Measurements from ENCODE around the gene ELL2.
"Not testable (repeated sequence)": the region's sequence is repeated elsewhere in the genome, so short reads cannot be mapped to it uniquely, and the experiment has no call there.

The ELL2 gene

DNA sequence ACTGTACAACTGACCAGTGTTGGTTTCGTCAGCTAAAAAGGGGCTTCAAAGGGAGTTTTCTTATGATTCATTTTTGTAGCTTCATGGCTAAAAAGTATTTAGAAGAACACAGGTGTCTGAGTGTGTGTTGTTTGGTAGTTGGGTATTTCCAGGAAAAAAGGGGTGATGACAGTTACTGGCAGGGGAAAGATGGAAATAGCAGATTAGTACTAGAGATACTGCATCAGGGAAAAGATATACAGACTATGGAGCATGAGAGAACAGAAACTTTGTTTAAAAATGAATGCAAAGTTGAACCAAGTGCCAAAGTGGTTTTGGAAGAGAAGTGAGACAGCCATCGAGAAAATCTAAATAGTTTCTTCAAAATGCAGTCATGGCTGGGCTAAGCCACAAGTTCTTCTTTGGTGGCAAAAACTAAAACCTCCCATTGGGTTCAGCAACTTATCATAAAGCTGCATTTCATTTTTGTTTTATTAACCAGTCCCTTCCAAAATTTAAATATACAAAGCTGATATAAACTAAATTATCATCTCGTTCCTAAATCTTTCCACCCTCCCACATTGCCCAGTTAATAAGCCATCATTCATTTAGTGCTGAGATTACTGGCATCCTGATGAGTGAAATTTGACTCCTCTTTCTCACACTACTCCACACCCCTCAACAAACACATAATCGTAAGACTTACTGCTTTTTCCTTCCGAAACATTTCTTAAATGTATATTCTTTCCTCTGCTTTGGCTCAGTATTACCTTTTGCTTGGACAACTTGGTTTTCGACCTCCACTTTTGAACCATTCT lies 33.5 kb downstream of the ELL2 start:
- no peak for DNase-seq

DNA sequence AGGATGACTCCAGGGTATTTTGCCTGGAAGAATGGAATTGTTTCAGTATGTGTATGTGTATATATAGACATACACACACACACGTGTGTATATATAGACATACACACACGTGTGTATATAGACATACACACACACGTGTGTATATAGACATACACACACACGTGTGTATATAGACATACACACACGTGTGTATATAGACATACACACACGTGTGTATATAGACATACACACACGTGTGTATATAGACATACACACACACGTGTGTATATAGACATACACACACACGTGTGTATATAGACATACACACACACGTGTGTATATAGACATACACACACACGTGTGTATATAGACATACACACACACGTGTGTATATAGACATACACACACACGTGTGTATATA lies 34.4 kb downstream of the ELL2 start:
- not testable (repeated sequence) for DNase-seq

DNA sequence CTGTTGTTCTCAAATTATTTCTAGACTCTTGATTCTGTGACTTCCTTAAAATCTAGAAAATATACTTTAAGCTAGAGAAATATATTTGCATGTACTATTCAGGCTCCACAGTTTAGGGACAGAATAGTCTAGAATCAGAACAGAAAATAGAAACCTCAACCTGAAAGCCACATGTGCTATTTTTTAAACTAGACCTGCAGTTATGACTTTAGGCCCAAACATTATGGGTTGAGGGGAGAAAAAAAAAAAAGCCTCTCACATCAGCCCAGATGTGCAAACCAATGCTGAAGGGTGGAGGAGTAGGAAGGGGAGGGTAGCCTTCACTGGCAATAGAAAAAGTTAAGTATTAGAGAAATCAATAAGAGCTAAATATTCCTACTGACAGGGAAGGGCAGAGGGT lies 35.7 kb downstream of the ELL2 start:
- no peak for DNase-seq

DNA sequence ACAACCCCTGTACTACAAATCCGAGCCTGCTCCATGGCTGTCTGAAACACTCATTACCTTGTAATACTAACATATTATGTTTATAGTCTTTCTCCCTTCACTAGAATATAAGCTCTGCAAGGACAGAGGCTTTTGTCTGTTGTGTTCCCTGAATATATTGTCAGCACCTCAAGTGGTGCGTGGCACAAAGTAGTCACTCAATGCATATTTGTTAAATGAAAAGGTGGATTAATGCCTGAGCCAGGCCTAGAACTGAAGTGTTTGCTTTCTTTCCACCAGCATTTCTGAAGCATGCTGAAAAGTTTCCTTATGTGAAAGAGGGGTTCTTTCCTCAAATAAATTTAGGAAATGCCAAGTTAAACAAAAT lies 36.3 kb downstream of the ELL2 start:
- DNase-seq: no peak

DNA sequence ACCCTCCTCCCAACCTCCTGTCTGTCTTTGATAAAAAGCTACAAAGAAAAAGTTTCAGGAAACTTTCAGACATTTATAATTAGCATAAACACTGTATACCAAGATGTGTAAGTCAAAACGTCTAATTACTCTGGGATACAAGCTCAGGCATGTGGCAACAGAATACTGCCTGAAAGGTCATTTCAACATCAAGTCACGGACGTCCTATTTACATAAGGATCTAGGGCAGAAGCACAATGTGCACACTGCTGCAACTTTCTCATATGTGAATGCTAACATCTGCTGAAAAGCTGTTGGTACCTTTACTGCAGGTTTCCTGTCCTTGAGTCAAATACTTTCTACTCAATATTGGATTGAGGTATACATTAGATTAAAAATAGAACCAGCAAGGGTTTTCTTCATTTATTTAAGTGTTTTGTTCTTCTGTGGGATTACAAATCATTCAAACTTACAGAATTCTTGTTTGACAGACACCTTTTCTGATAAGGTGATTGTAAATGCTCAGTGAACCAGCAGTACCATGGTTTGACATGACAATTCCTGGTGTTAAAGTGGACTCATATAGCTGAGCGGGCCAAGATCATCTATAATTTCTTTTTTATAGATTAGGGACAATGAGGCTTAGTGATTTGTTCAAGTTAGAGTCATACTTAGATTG lies 36.8 kb downstream of the ELL2 start:
- DNase-seq: no peak

DNA sequence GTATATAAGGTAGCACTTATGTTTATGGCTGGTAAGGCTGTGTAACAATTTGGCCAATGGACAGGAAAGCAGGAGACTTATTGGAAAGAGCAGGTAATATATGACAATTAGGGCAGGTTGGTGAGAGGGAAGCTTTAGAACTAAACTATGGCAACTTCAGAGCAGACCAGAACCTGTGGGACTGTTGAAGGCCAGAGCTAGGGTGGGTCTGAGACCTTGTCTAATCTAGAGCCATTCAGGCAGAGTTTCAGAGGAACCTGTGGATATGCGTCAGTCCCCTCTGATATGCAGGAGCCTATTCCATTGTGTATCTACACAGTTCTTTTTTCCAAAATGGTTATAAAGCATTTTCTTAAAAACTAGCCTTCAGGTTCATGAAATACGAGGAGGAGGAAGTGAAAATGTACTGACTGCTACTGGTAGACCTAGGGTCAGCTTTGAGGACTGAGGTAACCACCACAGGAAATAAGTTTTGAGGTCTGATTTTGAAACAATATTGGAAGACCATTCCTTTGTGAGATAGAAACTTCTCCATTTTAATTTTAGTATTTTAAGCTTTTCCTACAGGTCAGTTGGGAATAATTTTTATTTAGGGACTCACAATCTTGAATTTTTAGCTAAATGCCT lies 37.6 kb downstream of the ELL2 start:
- DNase-seq: no peak

DNA sequence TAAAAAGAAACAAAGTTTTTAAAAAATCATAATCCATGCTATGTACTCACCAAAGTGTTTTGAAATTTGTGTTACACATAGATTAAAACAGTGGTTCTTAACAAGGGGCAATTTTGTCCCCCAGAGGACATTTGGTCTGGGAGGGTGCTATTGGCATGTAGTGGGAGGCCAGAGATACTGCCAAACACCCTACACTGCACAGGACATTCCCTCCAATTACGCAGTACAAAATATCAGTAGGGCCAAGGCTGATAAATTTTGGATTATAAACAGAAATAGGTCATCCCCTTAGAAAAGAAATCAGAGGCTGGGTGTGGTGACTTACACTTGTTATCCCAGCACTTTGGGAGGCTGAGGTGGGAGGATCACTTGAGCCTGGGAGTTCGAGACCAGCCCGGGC lies 38.9 kb downstream of the ELL2 start:
- no peak for DNase-seq

DNA sequence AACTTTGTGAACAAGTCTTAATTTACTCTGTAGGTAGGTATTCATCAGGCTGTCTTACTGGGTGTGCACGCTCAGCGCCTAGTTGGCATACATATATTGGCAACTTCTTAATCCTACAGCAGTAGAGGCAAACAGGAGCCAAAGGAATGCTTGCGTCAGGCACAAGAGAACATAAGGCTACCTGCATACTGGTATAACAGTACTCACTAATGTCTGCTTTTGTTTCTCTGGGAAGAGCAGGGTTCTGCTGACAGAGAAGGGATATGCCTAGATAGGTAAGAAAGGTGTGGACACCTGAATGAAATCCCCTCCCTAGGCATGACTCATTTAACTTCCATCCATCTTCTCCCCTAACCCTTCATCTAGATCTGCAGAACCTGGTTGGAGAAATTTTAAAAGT lies 40.1 kb downstream of the ELL2 start:
- DNase-seq: no peak

DNA sequence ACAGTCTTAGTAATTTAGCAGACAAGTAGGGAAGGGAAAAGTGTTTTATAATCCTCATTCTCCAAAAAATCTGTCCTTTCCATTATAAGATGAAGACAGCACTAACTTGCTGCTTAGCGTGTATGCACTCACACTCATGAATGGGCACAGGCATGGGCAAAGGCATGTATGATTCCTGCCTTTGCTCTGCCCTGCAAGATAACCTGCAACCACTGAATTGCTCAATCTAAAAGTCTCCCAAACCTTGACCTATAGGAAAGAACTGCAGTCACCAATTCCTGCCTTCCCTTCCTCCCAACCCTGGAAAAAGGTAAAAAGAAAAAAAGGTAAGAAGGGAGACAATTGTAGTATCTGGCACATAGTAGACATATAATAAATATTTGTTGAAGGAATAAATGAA lies 40.8 kb downstream of the ELL2 start:
- DNase-seq: no peak

DNA sequence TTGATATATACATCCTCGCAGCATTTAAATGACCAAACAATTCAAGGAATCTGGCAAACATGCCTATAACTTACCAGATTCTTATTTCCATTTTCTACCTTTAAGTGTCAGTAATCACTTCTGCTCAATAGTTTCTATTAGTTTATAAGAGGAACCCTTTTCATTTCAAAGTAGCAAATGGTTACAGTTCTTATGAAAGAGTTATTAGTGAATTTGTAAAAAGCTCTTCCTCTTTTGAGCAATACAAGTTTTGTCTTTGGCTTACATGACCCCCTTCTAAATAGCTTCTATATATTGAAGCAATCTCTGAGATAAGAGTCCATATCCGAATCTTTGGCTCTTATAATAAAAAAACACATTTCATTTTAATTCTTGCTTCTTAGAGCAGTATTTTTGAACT lies 42.0 kb downstream of the ELL2 start:
- DNase-seq: no peak

DNA sequence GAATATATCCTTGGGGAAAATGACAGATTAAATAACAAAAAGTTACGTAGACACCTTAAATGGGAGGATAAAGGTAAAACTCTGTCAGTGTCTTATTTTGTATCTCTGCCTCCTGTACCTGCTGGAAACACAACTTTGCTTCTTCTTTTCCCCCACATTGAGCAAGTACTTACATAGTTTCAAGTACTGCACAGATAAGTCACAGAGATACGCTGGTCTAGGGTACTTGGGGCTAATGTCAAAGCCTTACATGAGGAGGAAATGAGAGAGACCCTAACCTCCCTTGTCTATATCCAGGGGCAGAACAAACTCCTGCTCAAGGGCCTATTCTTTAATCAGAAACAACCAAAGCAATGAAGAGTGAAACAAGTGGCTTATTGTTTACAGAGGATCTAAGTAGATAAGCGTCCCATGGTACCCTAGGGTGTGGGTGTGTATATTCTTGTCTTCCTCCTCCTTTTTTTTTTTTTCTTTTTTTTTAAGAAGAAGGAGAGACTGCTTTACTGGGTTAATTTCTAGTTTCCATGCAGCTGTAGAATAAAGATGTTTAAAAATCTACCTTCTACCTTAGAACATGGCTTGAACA lies 43.1 kb downstream of the ELL2 start:
- no peak for DNase-seq

DNA sequence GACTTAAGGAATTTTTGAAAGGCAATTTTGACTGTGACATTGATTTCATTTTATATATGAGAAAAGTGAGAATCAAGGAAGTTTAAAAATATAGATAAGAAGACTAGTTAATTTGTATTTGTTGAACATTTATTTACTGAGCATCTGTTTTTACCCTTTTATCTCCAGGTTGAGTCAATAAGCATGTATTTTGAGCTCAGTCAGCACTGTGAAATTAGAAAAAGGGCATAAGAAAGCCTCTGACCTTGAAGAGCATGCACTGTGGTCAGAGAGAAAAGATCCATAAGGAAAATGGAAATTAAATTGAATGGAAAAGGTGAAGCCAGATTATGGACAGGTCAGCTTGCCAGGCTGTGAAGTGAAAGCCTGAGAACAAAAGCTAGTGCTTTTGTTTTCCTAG lies 44.4 kb downstream of the ELL2 start:
- DNase-seq: no peak

DNA sequence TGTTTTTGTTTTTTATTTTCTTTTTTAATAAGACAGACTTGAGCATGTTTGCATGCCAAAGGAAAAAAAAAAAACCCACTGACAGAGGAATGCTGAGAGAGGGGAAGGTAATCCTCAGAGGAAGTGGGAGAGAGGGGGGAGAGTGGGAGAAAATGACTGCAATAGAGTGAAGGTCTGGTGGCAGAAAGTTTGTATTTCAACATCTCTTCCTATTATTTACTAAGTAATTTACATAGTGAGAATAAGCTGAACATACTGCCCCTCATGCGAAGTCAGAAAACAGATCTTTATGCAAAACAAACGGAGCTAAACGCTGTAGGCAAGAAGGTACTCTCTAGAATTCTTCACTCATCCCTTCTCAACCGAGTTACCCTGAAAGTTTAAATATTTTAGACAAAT lies 45.0 kb downstream of the ELL2 start:
- DNase-seq: no peak

DNA sequence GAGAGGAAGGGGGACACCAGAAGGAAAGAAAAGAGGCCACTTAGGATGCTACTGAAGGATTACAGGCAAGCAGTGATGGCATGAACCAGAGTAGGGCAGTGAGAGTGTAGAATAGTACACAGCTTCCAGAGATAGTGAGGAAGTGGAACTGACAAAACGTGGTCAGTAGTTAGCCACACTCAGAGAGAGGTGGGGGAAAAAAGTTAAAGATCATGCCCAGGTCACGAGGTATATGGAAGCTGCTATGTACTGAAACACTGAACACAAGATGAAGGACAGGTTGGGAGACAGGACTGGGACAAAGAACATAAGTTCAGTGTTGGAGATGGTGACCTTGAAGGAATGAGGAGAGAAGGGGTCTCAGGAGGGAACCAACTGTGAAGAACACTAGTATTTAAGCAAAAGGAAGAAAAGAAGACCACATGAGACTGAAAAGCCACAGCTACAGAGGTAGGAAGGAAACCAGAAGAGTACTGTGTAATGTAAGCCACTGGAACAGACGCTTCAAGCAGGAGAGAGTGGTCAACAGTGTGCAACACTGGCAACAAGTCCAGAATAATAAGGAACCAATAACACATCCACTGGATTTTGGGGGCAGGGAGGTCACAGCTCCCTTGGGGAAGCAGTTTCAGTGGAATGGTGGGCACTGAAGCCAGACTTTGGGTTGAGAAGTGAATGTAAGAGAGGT lies 45.5 kb downstream of the ELL2 start:
- no peak for DNase-seq

DNA sequence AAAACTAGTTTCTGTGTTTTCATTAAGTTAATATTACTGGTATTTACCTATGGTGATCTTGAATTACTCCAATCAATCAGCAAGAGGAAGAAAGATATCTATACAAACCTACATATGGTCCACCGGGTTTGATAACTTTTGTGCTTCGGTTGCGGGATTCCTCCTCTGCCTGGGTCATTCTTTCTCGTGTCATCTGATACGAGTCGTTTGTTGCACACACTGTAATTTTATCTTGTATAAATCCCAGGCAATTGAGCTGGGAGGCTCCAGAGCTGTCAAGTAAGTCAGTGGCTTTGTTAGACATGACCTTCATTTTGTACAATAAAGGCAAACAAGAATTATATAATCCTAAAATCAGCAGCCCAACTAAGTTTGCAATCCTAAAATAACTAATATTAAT lies 48.0 kb downstream of the ELL2 start:
- no peak for DNase-seq

DNA sequence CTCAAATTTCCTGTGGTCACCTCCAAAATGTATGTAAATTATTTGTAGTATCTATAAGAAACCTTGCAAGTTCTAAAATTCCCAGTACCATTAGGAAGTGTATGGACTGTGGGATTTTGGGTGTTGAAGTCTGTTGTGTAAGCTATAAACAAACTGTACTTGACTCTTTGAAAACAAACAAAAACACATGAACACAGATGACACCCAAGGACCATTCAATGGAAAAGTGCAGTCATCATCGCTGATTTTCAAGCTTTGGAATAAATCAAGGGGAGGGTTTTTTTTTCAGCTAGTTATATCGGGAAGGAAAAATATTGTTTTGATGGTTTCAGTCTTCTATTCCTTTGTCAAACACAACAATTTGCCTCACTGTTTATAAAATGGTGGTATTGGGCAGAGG lies 49.6 kb downstream of the ELL2 start:
- DNase-seq: no peak

DNA sequence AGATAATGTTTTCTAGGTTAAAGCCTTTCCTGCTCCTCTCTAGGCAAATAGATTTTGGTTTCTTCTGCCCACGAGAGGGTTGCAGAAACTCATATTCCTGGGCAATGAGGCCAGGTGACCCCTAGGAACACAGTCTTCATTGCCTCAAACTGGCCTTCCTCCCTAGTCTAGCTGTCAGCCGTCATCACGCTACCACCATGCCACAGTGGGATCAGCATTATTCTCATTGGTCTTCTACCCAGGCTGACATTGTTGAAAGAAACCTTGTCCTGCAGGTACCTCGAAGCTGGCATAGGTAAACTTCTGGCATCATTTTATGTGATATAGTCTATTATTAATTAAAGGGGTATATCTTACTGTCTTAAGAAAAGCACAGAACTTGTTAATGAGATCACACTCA lies 51.1 kb downstream of the ELL2 start:
- DNase-seq: no peak

DNA sequence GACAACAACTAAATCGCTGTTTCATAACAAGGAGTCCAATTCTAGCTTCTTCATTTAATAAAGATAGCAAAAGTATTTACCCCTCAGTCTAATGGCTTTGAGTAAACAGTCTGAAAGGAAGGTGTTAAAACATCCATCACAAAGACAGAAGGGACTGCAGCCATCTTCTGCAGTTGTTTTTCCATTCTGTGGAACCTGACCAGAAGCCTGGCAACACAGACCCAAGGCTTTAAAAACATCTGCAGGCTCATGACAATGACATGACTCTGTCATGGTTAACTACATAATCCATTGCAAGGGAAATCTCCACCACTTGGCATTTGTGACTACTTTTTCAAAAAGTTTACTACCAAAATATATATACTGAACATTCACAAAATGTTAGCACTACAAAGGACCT lies 51.9 kb downstream of the ELL2 start:
- no peak for DNase-seq

DNA sequence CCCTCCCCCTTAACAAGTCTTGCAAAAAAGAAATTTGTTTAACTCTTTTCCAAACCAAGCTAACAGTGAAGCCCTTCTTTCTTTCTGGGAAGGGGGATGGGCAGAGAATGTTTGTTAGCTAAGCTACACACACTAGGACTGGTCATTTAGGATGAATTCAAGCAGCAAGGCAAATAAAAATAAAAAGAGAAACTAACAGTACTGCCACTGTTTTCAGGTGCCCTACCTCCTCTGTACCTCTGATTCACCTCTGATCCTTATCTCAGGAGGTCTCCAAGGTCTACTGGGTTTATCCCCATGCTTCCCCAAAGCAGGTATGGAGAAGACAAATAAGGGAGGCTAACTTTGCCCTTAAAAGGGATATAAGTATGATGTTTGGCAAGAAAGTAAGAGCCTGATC lies 52.9 kb downstream of the ELL2 start:
- DNase-seq: no peak

DNA sequence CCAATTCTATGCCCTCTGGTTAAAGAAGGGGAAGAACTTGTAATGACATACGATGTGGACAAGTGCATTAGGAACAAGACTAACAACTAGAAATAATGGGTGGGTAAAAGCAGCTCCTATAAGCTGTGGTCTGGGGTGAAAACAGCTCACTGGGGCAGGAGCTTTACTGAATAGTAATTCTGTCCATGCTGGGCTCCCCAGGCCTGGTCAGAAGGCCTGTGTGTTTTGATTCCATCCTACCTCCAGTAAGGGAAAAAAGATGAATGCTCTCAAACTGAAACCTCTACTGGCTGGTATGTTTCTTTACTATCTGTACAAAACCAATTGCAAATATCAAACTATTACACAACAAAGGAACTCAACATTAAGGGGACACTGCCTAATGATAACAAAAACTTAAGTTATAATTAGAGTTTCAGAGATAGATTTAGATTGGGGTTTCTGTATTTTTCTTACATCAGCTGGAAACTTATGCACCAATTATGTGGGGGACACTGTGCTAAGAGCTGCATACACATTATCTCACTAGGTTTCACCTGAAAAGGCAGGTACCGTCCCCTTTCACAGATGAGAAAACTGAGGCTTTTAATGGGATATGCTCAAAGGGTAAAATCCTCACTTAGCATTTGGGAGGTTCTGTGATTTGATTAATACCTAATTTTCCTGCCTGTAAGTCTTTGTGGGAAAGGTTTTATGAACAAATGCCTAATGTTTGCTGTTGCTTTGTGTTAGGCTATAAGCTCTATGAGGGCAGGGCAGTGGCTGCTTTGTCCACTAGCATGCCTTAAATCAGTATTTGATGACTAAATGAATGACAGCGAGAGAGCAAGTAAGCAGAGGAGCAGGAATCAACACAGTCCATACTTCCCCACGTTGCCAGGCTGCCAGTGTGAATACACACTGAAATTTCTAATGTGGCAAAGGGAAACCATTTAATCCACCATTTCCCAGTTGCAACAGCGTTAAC lies 53.6 kb downstream of the ELL2 start:
- no peak for DNase-seq

DNA sequence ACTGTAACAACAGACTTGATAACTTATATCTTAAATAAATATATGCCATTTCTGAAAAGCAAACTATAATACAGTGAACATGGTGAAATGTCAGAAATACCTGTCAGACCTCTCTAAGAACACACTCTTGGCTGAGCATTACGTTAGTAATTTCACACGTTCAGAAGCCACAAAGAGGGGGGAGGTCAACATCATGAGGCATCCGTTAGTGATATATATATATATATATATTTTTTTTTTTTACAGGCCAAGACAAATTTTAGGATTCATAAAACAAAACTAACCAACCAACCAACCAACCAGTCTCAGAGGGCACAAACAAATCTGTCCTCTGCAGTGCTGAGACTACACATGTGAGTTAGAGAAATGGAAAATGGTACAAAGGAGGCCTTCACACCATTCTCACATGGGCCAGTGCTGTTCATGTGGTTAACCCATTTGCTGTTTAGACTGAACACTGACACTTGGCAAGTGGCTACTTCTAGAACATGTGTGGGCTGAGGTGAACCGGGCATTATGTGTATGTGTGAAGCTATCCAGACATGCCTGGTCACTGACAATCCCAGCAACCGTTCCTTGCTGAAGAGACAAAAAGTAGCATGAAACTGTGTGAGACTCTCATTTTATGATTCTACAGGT lies 54.5 kb downstream of the ELL2 start:
- DNase-seq: no peak

DNA sequence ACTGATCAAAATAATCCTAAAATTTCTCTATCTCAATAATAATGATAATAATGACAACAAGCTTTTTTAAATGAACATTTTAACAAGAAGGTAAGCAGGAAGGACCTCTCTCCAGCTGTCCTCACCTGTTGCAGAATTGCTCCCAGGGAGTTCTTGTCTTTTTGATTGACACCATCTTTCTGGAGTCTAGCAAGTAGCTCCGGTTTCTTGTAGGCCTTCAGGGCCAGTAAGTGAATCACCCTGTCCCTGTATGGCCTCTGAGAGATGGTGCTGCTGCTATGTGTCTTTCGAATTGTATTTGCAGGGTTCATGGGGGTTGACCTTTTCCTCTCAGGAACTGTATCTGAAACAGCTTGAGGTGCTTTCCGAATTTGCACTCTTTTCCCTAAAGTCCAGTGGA lies 55.3 kb downstream of the ELL2 start:
- not testable (repeated sequence) for DNase-seq
